Embryonic facial prominence (tissue), 1 donor: ENCODE measurements around the gene TDRD3.
"Not testable (repeated sequence)": the region's sequence is repeated elsewhere in the genome, so short reads cannot be mapped to it uniquely, and the experiment has no call there.

Experiments used
- DNase-seq: peaks from one replicate; pipeline ENCODE4 v3.0.0-alpha.2; 2016; ENCODE audit errors: extremely low spot score

TDRD3 gene

DNA sequence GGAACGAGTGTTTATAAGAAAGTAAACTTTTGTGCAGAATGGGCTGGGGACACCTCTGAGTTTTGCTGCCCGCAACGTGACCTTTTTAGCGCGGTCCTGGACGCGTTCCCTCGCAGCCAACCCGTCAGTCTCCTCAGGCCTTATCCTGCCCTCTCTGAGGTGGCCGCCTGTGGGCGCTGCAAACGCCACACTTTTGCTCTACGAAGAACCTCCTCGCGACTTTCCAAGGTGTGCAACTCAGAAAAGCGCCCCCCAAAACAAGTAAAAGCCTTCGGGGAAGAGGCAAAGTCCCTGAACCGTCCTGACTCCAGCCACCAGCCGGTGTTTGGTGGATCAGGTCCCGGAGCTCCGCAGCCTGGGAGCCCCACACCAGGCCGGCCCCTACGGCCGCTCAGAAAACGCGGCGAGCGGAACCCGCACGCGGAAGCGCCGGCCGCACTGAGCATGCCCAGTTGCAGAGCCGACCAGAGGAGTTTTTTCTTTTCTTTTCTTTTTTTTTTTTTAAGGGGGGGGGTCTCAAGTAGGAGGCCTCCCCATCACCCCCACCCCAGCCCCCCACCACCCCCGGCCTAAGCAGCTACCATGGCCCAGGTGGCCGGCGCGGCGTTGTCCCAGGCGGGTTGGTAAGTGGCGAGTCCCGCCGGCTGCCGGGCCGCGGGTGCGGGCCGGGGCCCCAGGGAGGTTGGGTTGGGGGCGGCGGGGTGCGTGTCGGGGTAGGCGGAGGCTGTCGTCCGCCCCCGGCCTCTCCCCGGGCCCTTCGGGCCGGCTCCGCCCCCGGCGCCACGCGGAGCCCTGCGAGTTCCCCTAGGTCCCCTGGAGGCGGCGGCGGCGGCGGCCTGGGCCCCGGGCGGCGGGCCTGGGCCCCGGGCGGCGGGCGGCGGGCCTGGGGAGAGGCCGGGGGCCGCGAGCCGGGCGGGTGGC lies at the start of gene TDRD3:
Gene TDRD3, plus strand, starts transcription at position 438 of the 921 bp plus-strand sequence. Its CDS starts 145 bp downstream, at position 583.
- DNase-seq = peak; percentile 63

DNA sequence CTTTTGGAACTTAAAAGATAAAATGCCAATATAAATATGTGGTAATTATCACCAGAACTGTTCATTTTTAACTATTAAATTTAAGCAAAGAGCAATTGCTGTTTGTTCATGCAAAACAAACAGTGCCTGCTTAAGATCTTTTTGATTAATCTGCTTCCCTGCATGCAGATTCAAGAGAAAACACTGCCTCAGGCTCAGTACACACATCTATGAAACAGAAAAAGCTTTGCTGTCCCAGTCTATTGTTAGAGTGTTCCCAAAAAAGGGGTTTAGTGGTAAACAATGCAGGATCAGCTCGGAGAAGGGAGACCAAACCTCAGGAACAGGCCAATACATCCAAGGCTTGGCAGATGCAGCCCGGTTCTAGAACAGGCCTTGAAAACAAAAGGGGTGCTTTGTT lies 49.3 kb upstream of the TDRD3 start:
- no peak for DNase-seq

DNA sequence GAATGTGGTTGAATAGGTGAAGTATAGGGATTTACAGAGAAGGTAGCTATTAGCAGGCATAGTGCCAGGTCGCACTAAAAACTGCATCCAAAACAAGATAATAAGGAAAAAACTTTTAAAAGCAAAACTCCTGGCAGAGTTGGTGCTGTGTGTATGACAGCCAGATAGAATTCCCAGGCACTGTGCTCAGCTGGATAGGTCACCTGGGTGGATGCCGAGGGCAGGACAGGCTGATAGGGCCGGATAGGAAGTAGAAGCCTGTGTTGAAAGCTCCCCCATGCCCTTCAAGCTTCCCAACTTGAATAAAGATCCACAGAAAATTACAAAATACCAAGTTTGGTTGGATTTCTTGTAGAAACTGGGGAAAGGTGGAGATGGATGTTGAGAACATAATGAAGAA lies 48.9 kb upstream of the TDRD3 start:
- DNase-seq = no peak

DNA sequence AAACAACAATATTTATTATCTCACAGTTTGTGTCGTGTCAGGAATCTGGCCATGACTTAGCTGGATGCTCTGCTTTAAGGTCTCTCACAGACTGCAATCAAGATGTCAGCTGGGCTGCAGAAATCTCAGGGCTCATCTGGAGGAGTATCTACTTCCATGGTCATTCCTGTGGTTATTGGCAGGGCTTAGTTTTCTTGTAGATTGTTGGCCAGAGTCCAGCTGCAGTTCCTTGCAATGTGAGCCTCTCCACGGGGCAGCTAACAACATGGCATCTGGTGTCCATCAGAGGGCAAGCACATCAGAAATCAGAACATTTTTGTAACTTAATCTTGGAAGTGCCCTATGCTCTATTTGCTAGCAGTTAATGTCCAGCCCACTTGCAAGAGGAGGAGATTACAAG lies 45.7 kb upstream of the TDRD3 start:
- DNase-seq = no peak

DNA sequence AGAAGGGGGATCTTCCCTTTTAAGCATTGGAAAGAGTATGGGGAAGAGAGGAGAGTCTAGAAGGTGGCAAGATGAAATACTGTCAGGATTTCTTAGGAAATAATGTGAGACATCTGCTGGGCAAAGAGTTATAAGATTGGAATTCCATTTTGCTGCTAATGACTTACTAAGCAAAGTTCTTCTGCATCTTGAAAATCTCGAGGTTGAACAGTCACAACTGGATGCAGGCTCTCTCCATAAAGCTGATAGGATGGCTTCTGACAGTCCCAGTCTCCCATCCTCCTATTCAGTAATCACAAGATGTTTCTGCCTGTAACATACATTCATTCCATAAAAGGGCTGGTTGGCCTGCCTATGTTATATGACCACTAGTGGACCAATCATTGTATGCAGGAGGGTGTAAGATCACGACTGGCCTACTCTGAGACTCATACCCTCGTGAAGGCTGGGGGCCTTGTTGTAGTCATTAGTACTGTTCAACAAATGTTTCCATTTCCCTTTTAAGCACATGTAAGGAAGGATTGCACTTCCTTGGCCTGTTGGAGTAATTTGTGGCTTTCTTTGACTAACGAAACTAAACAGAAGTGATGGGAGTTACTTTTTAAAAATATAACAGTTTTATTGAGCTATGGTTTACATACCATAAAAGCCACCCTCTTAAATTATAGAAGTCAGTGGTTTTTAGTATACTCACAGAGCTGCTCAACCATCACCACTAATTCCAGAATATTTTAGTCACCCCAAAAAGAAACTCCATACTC lies 45.0 kb upstream of the TDRD3 start:
- DNase-seq = no peak

DNA sequence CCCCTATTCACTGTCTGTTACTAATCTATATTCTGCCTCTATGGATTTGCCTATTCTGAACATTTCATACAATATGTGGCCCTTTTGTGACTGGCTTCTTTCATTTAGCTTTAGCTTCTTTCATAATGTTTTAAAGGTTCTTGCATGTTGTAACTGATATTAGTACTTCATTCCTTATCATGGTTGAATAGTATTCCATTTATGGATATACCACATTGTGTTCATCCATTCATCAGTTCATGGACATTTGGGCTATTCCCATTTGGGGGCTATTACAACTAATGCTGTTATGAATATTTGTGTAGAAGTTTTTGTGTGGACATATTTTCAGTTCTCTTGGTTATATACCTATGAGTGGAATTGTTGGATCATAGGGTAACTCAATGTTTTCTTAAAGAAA lies 44.4 kb upstream of the TDRD3 start:
- DNase-seq = no peak

DNA sequence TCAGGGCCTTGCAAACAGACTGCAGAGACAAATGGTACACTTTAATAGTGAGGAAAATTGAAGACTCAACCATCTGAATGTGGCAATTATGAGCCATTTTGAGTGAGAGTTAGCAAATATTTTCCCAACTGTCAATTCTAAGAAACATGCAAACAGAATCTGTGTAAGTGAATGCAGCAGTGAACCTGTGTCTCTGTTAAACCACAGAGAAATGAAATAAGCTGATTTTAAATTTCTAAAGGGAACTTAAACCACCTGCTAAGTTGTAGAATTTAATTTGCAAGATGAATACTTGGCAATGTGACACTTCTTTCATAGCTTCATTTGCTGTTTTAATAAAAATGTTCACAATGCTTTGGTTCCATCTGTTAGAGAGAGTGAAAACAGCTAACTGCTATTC lies 42.0 kb upstream of the TDRD3 start:
- DNase-seq = no peak

DNA sequence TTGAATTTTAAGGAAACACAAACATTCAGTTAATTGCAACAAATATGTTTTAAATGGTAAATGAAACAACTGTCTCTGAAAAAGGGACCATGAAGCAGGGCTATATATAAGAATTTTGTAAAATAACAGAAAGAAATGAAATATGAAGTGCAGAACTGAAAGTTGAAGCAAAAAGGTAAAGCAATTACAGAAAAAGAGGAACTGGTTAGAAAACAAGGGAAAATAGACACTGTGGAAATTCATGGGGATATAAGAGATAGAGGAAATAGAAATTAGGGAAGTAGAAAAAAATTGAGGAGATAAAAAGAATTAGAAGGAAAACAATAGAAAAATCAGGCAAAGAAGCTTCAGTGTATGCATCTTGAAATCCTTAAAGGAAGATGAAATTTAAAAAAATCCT lies 40.0 kb upstream of the TDRD3 start:
- DNase-seq = no peak

DNA sequence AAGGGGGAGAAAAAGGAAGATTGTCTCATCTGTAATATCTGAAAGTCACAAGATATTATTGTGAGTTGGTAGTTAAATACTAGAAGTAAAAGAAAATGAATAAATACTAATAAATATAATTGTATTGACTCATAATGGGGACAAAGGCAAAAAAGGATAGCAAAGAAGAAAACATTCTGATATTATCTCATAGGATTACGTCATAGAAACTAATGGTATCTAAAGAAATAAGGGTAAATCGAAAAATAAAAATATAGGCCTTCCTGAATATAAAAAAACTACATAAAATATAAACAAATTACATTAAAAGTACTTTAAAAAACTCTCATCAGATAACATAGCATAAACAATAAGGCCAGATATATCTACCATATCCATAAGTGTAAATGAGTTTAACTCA lies 38.6 kb upstream of the TDRD3 start:
- no peak for DNase-seq

DNA sequence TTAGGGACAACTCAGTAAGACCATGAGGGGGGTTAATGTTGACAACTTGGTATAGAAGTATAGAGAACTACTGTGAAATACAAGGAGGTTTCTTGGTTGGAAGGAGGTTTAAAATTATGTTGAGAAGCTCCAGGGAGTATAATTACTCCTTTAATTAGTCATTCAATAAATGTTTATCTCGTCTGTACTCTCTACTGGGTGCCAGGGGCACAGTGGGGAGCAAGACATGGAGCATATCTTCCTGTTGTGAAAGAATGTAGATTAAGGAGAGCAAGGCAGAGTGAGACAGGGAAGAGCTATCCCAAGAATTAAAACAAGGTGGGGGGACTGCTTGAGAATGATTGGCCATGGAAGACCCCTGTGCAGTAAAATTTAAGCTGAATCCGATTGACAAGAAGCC lies 33.7 kb upstream of the TDRD3 start:
- no peak for DNase-seq

DNA sequence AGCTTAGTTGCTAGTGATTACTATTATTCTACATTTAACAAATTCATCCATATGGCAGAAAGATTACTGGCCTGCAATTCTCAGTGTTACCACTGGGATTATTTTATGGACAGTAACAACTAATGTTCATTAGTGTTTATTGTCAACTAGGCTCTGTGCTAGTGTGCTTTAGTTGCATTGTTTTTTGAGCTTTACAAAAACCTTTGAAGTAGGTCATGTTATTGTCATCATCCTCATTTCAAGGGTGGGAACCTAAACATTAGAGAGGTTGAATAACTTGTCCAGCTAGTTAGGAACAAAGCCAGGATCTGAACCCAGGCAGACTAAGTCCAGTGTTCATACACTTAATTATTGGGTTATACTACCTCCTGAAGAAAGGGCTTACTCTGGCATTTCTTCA lies 27.8 kb upstream of the TDRD3 start:
- DNase-seq = no peak

DNA sequence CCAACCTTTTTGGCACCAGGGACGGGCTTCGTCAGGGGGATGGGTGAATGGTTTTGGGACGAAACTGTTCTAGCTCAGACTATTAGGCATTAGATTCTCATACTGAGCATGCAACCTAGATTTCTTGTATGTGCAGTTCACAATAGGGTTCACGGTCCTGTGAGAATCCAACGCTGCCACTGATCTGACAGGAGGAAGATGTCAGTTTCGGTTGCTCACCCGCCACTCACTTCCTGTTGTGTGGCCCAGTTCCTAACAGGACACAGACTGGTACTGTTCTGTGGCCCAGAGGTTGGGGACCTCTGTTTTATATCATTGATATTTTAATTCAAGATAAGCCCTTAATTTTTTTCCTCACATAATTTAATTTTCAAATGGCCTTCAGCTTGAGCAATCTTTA lies 26.7 kb upstream of the TDRD3 start:
- DNase-seq = no peak

DNA sequence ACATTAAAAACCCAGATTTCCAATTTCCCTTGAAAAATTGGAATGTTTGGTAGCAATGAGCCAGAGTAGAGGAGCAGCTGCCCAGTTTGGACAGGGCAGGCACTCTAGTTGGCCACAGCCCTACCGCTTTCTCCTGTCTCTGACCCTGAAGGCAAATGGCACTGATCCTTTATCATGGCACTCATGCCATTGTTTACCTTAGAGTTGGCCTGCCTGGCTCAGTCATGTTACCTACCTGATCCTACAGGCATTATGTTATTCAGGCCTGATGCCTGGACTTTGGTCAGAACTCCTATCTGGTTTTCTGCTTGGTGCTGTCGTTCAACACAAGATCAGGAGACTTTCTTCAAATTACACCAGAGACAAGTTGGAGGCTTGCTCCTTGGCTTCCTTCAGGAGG lies 24.9 kb upstream of the TDRD3 start:
- DNase-seq = no peak

DNA sequence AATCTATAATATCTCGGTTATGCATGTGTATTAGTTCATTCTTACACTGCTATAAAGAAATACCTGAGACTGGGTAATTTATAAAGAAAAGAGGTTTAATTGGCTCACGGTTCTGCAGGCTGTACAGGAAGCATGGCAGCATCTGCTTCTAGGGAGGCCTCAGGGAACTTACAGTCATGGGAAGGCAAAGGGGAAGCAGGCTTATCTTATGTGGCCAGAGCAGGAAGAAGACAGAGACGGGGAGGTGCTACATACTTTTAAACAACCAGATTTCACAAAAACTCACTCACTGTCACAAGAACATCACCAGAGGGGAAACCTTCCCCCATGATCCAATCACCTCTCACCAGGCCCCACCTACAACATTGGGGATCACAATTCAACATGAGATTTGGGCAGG lies 17.7 kb upstream of the TDRD3 start:
- DNase-seq = not testable (repeated sequence)

DNA sequence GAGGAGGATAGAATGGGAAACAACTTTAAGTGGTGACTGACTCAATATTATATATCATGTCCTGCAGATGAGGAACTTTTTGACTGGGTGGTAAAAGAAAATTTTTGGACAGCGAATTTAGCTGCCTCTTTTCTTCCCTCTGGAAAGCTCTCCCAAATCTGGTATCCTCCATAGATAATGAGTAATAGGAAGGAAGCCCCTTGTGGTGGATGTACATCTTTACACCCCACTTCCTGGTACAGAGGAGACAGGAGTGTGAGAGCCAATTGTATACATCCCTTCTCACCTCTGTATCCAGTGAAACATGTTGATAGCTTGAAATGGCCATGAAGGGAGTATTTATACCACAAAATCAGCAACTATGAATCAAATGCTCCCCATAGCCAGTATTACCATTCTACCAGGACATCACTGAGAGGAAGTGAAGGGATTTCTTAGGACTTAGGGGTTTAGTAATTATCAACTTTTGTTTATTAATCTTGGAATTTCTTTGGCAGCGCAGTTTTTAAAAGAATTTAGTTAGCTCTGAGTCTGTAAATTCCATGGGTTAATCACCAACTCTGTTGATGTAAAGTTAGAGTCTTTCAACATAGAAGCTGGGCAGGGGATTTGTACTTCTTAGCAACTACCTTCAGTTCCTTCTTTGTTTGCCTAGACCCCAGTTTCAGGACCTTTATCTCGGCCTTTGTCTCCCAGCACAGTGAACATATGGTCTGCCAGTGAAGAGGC lies 17.0 kb upstream of the TDRD3 start:
- DNase-seq = no peak

DNA sequence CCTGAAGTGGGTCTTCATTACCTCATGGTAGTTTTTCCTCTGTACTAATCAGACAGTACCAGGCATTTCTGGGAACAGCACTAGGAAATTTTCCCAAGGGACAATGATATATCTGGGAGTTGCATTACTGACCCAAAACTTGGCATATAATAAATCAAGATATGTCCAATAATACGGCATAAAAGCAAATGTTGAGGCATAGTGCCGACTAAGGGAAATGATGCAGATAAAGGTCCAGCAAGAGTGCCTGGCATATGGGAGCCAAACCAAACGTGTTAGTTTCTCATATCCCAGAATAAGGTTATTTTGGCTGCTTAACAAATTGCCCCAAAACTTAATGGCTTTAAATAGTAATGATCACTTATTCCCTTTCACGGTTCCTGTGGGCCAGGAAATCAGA lies 12.1 kb upstream of the TDRD3 start:
- DNase-seq = no peak

DNA sequence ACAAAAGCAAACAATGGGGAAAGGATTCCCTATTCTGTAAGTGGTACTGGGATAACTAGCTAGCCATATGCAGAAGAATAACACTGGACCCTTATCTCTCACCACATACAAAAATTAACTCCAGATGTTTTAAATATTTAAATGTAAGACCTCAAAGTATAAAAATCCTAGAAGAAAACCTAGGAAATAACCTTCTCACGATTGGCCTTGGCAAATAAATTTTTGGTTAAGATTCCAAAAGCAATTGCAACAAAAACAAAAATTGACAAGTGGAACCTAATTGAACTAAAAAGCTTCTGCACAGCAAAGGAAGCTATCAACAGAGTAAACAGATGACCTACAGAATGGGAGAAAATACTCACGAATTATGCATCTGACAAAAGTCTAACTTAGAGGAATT lies 10.8 kb upstream of the TDRD3 start:
- no peak for DNase-seq

DNA sequence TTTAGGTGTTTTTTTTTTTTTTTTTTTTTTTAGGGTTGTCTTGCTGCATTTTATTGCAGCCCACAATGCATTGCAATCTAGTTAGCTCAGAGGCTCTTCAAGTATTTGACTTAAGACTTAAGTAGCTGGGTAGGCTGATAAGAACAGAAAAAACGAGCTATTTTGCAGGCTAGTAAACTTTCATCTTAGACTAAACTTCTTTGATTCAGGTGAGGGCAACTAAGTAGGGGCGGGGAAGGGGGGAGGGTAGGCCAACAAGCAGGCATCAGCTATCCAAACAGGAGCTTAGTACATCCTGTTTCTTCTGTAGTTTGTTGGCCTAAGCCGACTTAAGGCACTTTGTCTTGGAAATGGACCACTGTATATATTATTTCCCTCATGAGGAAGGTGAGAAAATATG lies 4.9 kb upstream of the TDRD3 start:
- no peak for DNase-seq

DNA sequence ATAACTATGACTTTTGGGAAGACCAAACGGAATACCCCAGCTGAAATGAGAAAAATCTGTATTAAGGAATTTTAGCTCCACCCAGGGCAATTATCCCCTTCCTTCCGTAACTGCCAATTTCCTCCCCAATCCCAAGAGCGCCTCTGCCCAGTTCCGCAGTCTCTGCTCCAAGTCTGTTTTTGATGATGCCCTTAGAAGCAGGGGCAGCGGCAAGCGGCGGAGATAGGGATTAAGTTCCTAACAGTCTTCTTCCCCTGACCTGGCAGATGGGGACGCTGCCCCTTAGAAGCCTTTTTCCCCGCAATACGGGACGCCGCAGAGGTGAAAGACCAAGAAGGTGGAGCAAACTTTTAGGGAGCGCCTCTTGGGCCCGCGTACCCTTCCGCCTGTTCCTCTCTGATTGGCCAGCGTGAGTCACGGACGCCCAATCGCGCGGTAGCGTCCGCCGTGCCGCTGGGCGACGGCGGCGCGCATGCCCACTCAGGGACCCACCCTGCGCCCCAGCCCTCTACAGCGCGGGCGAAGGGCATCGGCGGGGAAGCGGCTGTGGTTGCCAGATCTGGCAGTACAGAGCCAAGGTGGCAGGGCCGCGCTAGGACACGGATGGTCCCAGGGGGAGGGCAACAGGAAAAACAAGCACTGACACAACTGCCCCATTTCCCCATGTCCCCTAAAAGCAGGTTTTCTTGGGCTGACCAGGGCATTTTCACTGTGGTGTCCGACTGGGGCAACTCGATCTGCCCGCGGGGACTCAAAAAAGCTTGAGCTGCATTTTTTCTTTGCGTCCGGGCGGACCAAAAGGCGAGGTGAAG lies 843 bp upstream of the TDRD3 start:
- peak; percentile 79 for DNase-seq

DNA sequence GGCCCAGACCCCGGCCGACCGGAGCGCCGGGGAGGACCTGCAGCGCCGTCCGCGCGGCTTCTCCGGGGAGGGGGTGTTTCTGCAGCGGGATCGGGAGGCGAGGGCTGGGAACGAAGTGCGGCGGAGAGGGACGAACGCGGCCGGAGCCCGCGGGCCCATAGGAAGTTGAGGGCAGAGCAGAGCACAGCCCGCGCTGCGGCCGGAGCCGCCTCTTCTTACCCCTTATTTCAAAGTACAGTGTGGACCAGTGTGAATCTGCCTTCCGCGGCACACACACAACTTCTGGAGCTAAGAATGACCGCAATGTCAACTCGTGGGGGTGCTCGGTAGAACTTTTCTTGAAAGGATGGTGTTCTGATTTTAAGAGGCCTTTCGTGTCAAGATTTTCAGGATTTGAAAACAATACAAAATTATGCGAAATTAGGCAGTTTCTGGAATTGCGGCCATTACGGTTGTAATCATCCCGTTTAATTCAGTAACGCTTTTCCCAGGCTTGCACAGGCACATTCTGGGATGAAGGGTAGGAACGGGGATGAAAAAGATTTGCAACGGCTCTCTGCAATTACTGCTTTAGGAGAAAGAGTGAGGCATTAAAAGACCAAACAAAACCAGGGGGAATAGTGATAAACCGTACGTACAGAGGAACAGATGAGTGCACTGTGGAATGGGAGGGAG lies 821 bp downstream of the TDRD3 start:
- peak; percentile 18 for DNase-seq

DNA sequence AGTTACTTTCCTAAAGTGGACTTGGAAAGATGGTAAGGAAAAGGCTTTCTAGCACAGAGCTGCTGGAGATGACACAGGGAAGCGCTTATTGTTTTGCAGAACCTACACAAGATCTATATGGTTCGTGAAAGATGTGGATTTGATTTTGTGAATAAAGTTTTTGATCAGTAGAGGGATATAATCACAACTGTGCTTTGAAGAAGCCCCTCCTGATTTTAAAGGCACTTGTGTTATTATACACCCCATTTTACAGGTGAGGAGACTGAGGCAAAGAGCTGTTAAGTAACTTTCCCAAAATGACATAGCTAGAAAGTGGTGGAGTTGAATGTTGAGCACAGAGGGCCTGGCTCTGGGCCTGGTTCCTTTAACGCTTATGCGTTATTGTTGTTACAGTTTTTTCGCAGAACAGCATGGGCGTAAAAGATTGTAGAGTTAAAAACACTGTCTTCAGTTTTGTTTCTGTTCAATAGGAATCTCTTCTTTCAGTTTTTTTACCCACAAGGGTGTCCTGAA lies 1.4 kb downstream of the TDRD3 start:
- DNase-seq = peak; percentile 12
